GM18870 (cell line): ENCODE measurements around the gene RNF17.

Experiments used
- ATAC-seq: cut with Tn5 transposase; IDR thresholded peaks from one replicate; pipeline ENCODE4 v1.9.1; 2021; ENCODE audit warnings: moderate library complexity; ENCODE audit not compliant: unreplicated experiment

Gene RNF17

GRCh38 chr13:24894277-24894971 lies 130.5 kb downstream of the RNF17 start:
- no peak for ATAC-seq

DNA sequence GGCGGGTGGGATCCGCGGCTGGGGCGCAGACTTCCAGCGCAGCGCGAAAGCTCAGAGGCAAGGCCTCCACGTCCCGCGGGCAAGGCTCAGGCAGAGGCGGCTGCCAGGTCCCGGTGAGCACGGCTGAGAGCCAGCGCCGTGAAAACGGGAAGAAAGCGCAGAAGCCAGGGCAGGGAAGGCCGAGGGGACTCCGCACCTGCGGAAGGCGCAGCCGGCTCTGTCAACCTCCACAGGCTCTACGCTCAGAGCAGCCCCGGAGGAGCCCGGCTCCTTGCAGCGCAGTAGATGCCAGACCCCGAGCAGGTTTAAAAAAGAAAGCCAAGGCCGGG lies 131.0 kb downstream of the RNF17 start:
- ATAC-seq = no peak

GRCh38 chr13:24896061-24896460 lies 132.1 kb downstream of the RNF17 start:
- no peak for ATAC-seq

- ATAC-seq = no peak
Observed at GRCh38 chr13:24897293-24897692, 133.3 kb downstream of the RNF17 start.

DNA sequence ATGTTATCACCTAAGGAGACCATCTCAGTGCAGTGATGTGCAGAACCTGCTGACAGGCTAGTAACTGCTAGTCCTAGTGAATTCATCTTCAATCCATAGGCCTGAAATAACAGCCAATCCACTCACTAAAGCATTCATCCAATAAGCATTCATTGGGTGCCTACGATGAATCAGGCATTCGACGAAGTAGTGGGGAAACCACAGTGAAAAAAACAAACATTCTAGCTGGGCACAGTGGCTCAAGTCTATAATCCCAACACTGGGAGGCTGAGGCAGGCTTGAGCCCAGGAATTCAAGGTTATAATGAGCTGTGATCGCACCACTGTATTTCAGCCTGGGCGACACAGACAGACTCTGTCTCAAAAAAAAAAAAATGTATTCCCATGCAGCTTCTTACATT lies 135.6 kb downstream of the RNF17 start:
- ATAC-seq = no peak

GRCh38 chr13:24900507-24900906 lies 136.5 kb downstream of the RNF17 start:
- no peak for ATAC-seq

DNA sequence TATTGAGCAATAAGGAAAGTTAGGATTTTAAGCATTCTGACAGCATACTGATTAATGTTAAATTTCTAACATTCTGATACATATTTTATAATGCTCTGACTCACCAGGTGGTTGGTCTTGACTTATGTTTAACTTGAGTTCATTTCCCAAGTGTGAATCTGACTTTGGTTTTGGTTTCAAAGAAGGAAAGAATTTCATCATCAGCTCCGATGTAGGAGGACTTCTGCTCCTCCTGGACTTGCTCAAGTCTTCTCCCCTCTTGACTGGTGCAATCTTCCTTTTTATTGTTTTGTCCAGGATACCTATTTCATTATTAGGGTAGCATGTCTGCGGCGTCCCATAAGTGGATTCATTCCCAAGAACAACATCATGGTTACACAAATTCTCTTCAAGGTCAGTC lies 141.3 kb downstream of the RNF17 start:
- no peak for ATAC-seq

DNA sequence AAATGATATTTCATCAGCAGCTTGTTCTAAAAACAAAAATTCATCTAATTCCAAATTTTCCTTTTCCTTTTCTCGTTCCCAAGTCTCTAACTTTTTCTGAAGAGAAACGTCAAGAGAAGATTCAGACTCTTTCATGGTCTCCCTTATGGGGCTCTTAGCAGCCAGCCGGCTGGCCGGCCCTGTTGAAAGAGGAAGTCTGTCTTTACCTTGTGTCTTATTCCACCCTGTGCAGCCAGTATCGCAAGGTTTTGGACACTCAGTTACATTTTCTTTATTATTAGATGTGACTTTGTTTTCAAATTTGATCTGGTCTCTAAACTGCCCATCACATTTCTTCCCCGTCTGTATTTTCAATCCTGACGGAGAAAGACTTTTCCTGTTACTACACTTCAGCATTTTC lies 142.3 kb downstream of the RNF17 start:
- ATAC-seq = no peak

DNA sequence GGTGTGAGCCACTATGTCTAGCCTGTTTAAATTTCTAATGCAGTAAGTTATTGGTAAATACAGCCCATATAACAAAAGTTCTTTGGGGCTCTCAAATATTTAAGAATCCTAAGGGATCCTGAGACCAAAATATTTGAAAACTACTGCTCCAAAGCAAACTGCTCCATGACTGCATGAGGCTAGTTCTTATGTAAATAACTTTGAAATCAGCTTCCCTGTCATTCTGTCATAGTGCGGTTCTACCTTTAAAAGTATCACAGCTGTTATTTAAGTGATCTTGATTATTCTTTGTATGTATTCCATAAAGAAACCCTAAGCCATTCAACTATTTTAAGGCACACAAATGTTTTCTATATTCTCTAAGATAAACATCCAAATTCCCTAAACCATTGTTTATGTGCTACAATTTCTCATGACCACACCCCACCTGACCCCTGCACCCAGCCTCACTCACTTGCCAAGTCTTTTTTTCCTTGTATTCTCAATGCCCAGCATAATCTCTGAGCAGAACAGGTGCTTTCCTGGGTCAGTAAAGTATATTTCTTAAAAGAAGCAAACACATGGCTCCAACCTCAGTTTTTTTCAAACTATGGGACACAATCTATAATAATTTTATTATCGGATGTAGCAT lies 146.6 kb downstream of the RNF17 start:
- no peak for ATAC-seq

DNA sequence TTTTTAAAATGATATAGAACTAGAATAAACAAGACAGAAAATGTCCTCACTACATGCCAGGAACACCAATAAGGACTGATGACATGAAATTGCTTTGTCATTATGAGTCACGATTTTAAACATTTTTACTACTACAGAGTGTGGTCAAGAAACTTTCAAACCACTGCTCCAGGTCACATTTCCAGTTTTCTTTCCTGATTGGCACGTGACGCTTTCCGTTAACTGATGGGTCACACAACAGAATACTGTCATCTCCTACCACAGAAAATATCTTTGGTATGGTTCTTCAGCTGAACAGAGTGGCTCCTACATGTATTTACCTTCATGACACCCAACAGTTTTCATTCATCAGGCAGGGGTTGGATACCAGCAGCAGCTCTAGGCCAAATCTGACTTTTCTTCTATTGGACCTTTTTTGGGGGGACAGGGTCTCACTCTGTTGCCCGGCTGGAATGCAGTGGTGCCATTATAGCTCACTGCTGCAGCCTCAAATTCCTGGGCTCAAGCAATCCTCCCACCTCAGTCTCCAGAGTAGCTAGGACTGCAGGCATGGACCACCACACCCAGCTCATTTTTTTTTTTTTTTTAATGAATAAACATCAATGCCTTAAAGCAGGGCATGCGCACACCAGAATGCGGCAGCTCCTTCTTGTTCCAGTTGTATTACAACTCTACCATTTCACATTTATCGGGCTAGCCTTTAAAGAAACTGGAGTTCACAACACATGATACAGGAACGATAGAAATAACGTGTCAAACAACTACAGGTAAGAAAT lies 147.4 kb downstream of the RNF17 start:
- ATAC-seq = no peak

DNA sequence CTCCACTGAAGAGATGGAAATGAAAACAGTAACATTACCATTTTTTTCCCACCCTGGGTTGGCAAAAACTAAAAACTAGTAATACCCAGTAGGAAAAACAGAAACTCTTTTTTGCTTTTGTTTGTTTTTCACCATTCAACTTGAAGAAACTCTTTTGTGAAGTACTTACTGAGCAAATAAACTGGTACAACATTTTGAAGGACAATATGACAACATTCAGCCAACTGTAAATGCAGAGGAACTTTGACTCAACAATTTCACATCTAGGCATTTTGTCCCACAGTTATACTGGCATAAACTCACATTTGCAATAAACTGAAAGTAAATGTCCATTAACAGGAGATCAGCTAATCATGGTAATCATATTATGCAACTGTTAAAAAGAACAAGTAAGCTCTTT lies 152.5 kb downstream of the RNF17 start:
- no peak for ATAC-seq

GRCh38 chr13:24921003-24921402 lies 157.0 kb downstream of the RNF17 start:
- no peak for ATAC-seq

DNA sequence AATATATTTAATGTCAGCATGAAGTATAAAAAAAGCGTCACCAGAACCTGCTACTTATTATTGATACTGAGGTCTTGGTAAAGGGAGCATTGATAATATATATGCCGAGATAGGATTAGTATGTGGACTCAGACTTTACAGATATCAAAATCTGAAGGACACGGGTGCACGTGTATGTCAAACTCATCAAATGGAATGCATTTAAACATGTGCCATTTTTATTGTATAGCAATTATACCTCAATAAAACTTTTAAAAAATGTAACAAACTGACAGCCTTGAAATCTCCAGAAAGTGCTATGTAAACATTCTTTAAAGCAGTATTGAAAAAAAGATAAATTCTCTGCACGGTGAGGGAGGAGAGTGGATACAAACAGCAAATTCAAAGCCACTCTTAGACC lies 157.9 kb downstream of the RNF17 start:
- ATAC-seq = no peak

- ATAC-seq = peak; percentile 13
Observed at GRCh38 chr13:24922387-24922744, 158.4 kb downstream of the RNF17 start.

DNA sequence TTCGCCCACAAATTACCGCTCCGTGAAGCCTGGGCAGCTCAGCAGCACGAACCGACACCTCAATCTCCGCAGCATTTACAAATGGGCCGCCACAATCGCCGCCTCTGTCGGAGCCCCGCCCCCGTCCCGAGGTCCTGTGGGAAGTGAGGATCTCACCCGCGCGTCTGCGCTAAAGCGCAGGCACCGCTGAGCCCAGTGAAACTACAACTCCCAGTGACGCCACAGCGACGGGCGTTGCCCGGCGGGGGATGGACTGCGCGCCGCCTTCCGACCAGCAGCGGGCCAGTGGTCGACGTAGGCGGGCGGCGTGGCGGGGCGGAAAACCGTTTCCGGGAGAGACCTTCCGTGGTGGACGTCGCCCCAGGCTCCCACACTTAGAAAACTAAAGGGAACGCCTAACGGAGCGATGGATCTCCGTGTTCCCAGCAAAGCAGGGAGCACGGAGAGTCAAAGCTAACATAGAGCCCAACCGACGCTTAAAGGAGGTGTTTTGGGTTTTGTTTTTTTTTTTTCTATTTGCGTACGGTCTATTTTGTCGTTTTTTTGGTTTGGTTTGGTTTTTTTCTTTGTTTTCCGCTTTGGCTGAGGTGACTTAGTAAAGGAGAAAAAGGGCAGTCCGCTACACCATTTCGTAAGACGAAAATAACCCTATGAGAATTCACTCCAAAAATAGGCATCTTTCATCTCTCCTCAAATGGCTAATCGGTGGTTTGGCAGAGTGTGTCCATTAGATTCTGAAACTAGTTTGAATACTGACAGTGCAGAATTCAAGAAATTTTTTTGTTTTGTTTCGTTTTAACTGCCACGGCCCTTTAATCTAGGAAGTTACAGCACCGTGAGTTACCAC lies 159.0 kb downstream of the RNF17 start:
- peak; percentile 80 for ATAC-seq

DNA sequence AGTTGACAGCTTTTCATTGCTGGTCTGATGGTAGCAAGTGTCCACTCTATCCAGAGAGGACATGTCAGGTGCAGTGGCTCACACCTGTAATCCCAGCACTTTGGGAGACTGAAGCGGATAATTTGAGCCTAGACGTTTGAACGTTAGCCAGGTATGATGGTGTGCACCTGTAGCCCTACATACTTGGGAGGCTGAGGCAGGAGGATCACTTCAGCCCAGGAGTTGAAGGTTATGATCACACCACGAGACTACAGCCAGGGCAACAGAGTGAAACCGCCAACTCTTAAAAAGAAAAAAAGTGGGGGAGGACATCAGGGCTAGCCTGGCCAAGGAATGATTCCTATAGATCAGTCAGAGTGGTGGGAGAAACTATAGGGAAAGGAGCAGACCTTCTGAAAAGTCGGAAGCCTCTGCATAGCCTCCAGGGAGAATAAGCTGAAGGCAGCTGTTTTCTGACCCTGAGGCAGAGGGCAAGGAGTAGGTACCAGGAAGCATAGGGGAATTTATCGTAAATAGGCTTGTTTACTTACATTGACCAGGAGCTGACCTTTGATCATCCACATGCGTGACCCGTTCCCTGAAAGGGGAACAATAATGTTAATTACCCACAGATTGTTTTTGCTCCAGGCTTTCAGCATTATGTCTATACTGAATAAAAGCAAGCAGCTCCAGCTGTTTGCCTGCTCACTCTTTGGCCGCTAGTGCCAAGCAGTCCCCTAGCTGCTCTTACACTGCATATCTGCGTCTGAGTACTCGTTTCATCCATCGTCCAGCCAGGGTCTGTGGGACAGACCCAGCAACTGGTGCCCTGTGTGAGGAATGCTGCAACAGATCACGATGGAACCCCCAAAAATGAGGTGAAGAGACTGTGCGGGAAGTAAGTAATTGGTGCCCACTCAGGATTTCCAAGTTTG lies 161.6 kb downstream of the RNF17 start:
- ATAC-seq = no peak

DNA sequence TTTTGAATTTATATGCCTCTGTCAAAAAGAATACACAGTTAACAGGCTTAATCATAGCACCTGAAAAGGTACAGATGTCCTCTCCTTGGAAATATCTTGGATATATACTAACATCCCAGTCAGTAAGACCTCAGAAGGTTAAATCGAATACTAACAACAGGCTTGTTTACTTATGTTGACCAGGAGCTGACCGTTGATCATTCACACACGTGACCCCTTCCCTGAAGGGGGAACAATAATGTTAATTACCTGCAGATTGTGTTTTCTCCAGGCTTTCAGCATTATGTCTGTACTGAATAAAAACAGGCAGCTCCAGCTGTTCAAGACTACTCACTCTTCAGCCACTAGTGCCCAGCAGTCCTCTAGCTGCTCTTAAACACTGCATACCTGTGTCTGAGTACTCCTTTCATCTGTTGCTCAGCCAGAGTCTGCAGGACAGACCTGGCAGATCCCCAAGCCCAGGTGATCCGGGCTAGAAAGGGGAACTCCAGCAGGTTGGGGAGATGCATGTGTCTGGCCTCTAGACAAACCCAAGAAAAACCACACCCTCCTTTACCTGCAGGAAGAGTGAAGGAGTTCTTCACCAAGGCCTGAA lies 163.9 kb downstream of the RNF17 start:
- ATAC-seq = no peak

GRCh38 chr13:24929196-24929595 lies 165.2 kb downstream of the RNF17 start:
- no peak for ATAC-seq
